Gastrocnemius medialis (tissue), 4 donors: ENCODE measurements around the gene NRCAM.

ENCODE experiments used
- CTCF ChIP-seq, 5 experiments: fragments of 450-650 bp in 3 of 5; fragments of 200-600 bp in 2 of 5; sonication (generic) in 2 of 5; IDR thresholded peaks in 4 of 5; conservative IDR thresholded peaks in 1 of 5; 1 replicate in 4 of 5; 2 replicates in 1 of 5; pipeline ENCODE4 v1.5.1; 2016 to 2019; ENCODE audit warnings: antibody characterized with exemption in 5 of 5, mild to moderate bottlenecking in 3 of 5, moderate library complexity in 3 of 5
- POLR2A ChIP-seq, 2 donors: fragments of 450-650 bp; IDR thresholded peaks; one replicate each; pipeline ENCODE4 v1.6.1; 2017; ENCODE audit warnings: antibody characterized with exemption in 2 of 2, mild to moderate bottlenecking in 2 of 2, moderate library complexity in 2 of 2

- TF ChIP-seq CTCF (IDR thresholded peaks at IDR 0.05 in 4 of 5, conservative IDR thresholded peaks at IDR 0.05 in 1 of 5) (no peak), POLR2A (IDR thresholded peaks at IDR 0.05) (no peak)
Measured at GRCh38 chr7:108251700-108252099, 204.5 kb downstream of the NRCAM start.
